ENCODE measurements around the gene PHETA2.
"Not testable (repeated sequence)": the region's sequence is repeated elsewhere in the genome, so short reads cannot be mapped to it uniquely, and the experiment has no call there.

DNA sequence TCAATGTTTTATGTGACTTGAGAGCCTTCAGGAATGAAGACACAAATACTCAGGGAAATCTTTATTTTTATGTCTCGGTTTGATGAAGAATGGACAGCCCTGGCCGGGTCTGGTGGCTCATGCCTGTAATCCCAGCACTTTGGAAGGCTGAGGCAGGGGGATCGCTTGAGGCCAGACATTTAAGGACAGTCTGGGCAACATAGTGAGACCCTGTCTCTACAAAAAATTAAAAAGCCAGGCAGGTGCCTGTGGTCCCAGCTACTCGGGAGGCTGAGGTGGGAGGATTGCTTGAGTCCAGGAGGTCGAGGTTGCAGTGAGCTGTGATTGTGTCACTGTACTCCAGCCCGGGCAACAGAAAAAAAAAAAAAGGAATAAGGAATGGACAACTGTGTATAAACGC lies 2.5 kb upstream of the PHETA2 start:
- TF ChIP-seq EZH2 (IDR thresholded peaks at IDR 0.05; ENCODE audit: borderline replicate concordance, low read length); CTCF (conservative IDR thresholded peaks at IDR 0.05 in 1 of 2, IDR thresholded peaks at IDR 0.05 in 1 of 2; ENCODE audit: extremely low read depth in 1 of 2, insufficient read depth in 1 of 2, low read depth in 1 of 2, low read length in 2 of 2): not testable (repeated sequence)

All from mammary epithelial cell (primary cell).